Stomach (tissue), 9 donors: ENCODE results near the gene PIM2. TPM values are rescaled to one million over a fixed set of nuclear protein-coding genes. Genes with fewer than 3 reads are reported as not detected.

Experiments
- DNase-seq, 2 donors: peaks; one replicate each; pipeline versions ENCODE4 v3.0.0 to v3.0.0-alpha.2; 2013 to 2019
- H3K27ac ChIP-seq, 5 donors: fragments of 200-600 bp in 4 of 5; sonication (generic) in 4 of 5; one replicate each; pipeline ENCODE4 v1.5.1; 2013 to 2019; ENCODE audit warnings: mild to moderate bottlenecking in 1 of 5, moderate library complexity in 1 of 5
- H3K27me3 ChIP-seq, 3 donors: fragments of 200-600 bp; sonication (generic); one replicate each; pipeline ENCODE4 v1.5.1; 2017 to 2019; ENCODE audit warnings: mixed run types in 1 of 3
- H3K36me3 ChIP-seq, 4 donors: fragments of 200-600 bp; sonication (generic); 1 replicate in 3 of 4; 2 replicates in 1 of 4; pipeline ENCODE4 v1.5.1; 2016 to 2019
- H3K4me1 ChIP-seq, 4 donors: fragments of 200-600 bp; sonication (generic); one replicate each; pipeline ENCODE4 v1.5.1; 2016 to 2019
- H3K4me3 ChIP-seq, 4 donors: fragments of 200-600 bp; sonication (generic) in 3 of 4; one replicate each; pipeline ENCODE4 v1.5.1; 2016 to 2019; ENCODE audit warnings: mild to moderate bottlenecking in 1 of 4
- H3K9me3 ChIP-seq, 4 donors: fragments of 200-600 bp; sonication (generic); one replicate each; pipeline ENCODE4 v1.5.1; 2016 to 2019
- CTCF ChIP-seq, 7 experiments: fragments of 450-650 bp in 4 of 7; fragments of 200-600 bp in 3 of 7; sonication (generic) in 3 of 7; IDR thresholded peaks; one replicate each; pipeline ENCODE4 v1.5.1; 2016 to 2019; ENCODE audit warnings: antibody characterized with exemption in 7 of 7, control low read depth in 2 of 7, mild to moderate bottlenecking in 1 of 7
- EP300 ChIP-seq: sonication (generic); formaldehyde crosslinking; IDR thresholded peaks from one replicate; pipeline ENCODE4 v1.6.1; 2017; ENCODE audit warnings: antibody characterized with exemption
- POLR2A ChIP-seq, 4 donors: fragments of 450-650 bp; IDR thresholded peaks; one replicate each; pipeline ENCODE4 v1.6.1; 2016; ENCODE audit warnings: antibody characterized with exemption in 4 of 4, control low read depth in 2 of 4, mild to moderate bottlenecking in 1 of 4, moderate library complexity in 1 of 4
- POLR2AphosphoS5 ChIP-seq, 3 donors: sonication (generic); formaldehyde crosslinking; IDR thresholded peaks; one replicate each; pipeline ENCODE4 v1.6.1; 2016; ENCODE audit warnings: antibody characterized with exemption in 3 of 3
- WGBS, 5 donors: extraction: QIAGEN DNeasy Blood & Tissue Kit in 3 of 5; methylation state at CpG; one replicate each; pipeline versions ENCODE4 v1.1.5 to v1.1.7; 2013 to 2018; 5-methylcytosine and 5-hydroxymethylcytosine counted together
- intact Hi-C: fragments of 100-400 bp; cut with DNase I; formaldehyde crosslinking; loops from one replicate; pipeline ENCODE4 v1.15.1; 2023; ENCODE audit warnings: low total_unique reads
- polyA plus RNA-seq, 3 donors: library from polyadenylated mRNA; stranded (reverse); fragments of 200-250 nt; gene quantifications; one replicate each; pipeline ENCODE4 v1.2.3, GENCODE V29; 2013
- total RNA-seq, 5 donors: library from RNA; depleted of rRNA; stranded (reverse); fragments of >200 nt; gene quantifications; one replicate each; pipeline versions ENCODE4 v1.1.0 to v1.2.3, GENCODE V29; 2014 to 2016
- donor health status: healthy with polysubstance abuse.
- donor health status: Bipolar disorder and iron deficiency.
- donor health status: healthy.

Gene PIM2
- total and polyA plus RNA-seq, 8 donors = 1.2 to 33.2 (median 9.9) TPM

GRCh38 chrX:48908600-48908999, 10.2 kb downstream of the PIM2 start:
- no peak overlapping the region for H3K27ac ChIP-seq
- no peaks in the 10 kb centered on the region for H3K27me3 ChIP-seq
- H3K4me1 ChIP-seq = peaks cover 0 to 24% (median 9%) of the 10 kb centered on the region in 4 donors
- WGBS, 5 donors = 47 to 79% (median 68%) methylated on average over 1 of the region's 1 CpG
- intact Hi-C loops = no loop called here
- TF ChIP-seq POLR2AphosphoS5 (IDR thresholded peaks at IDR 0.05) (no peak), EP300 (no peak), POLR2A (IDR thresholded peaks at IDR 0.05) (no peak), CTCF (IDR thresholded peaks at IDR 0.05) (no peak)
- no peak for DNase-seq
- peaks cover 0 to 54% (median 41%) of the 10 kb centered on the region in 4 donors for H3K36me3 ChIP-seq
- peaks cover 0 to 10% (median 0%) of the 10 kb centered on the region in 4 donors for H3K9me3 ChIP-seq
- no peak overlapping the region for H3K4me3 ChIP-seq

GRCh38 chrX:48905090-48905790, 13.6 kb downstream of the PIM2 start:
- Histone ChIP-seq H3K4me3 (no peak overlapping the region), H3K36me3 (peaks cover 16 to 80% (median 69%) of the 10 kb centered on the region in 4 donors), H3K27ac (no peak overlapping the region), H3K27me3 (no peaks in the 10 kb centered on the region), H3K4me1 (peaks cover 0 to 7% (median 0%) of the 10 kb centered on the region in 4 donors), H3K9me3 (no peaks in the 10 kb centered on the region)
- intact Hi-C loops = no loop called here
- WGBS, 5 donors = 86 to 95% (median 91%) methylated on average over 9 to 20 of the region's 20 CpGs
- TF ChIP-seq POLR2A (IDR thresholded peaks at IDR 0.05) = no peak
- no peak for TF ChIP-seq CTCF (IDR thresholded peaks at IDR 0.05)
- no peak for TF ChIP-seq EP300
- TF ChIP-seq POLR2AphosphoS5 (IDR thresholded peaks at IDR 0.05) = no peak
- no peak for DNase-seq

- 77 to 86% (median 79%) methylated on average over 4 to 14 of the region's 14 CpGs for WGBS, 5 donors
- no peak overlapping the region for H3K27ac ChIP-seq
- DNase-seq = no peak
- no peak overlapping the region for H3K4me3 ChIP-seq
- no peaks in the 10 kb centered on the region for H3K9me3 ChIP-seq
- intact Hi-C loops = no loop called here
- H3K27me3 ChIP-seq = no peaks in the 10 kb centered on the region
- peaks cover 16 to 79% (median 69%) of the 10 kb centered on the region in 4 donors for H3K36me3 ChIP-seq
- peaks cover 0 to 4% (median 1%) of the 10 kb centered on the region in 4 donors for H3K4me1 ChIP-seq
- TF ChIP-seq POLR2AphosphoS5 (IDR thresholded peaks at IDR 0.05) (no peak), EP300 (no peak), CTCF (IDR thresholded peaks at IDR 0.05) (no peak), POLR2A (IDR thresholded peaks at IDR 0.05) (no peak)
These were observed 14.2 kb downstream of the PIM2 start for GRCh38 chrX:48904626-48905025.

- Histone ChIP-seq H3K4me1 (peaks cover 0 to 8% (median 5%) of the 10 kb centered on the region in 4 donors), H3K4me3 (no peak overlapping the region), H3K27me3 (no peaks in the 10 kb centered on the region), H3K27ac (no peak overlapping the region), H3K36me3 (peaks cover 16 to 75% (median 70%) of the 10 kb centered on the region in 4 donors), H3K9me3 (no peaks in the 10 kb centered on the region)
- TF ChIP-seq EP300 (no peak), CTCF (IDR thresholded peaks at IDR 0.05) (no peak), POLR2AphosphoS5 (IDR thresholded peaks at IDR 0.05) (no peak), POLR2A (IDR thresholded peaks at IDR 0.05) (no peak)
- no peak for DNase-seq
- intact Hi-C loops = no loop called here
- 68 to 79% (median 70%) methylated on average over 6 to 8 of the region's 8 CpGs for WGBS, 5 donors
These were observed 14.6 kb downstream of the PIM2 start for GRCh38 chrX:48904180-48904579.
